SK-N-SH (cell line): Measurements from ENCODE around the gene AFAP1L1.

Experiments
- CHD2 ChIP-seq: fragments of 150-350 bp; IDR thresholded peaks from 2 replicates; pipeline ENCODE4 v1.6.1; 2018; ENCODE audit warnings: low read length; ENCODE audit not compliant: partially characterized antibody
- CTCF ChIP-seq: fragments of 200-600 bp; sonication (generic); IDR thresholded peaks from 2 replicates; pipeline ENCODE4 v1.6.1; 2017; ENCODE audit warnings: antibody characterized with exemption, mild to moderate bottlenecking, moderate library complexity
- USF2 ChIP-seq: fragments of 150-350 bp; IDR thresholded peaks from 2 replicates; pipeline ENCODE4 v1.6.1; 2017; ENCODE audit warnings: antibody characterized with exemption, low read length, low read depth, borderline replicate concordance

- no peak for TF ChIP-seq CTCF
- TF ChIP-seq USF2: no peak
- TF ChIP-seq CHD2: no peak
Measured at GRCh38 chr5:149313151-149313841, 41.6 kb downstream of the AFAP1L1 start.
